Measurements from ENCODE around the gene COL21A1. TPM values are rescaled to one million over a fixed set of nuclear protein-coding genes. Genes with fewer than 3 reads are reported as not detected.
A peak's percentile ranks its signal among the peaks of the same experiment; 100 is the strongest.

The COL21A1 gene
- total and polyA plus RNA-seq, 4 donors: 1.6 to 105 (median 6.3) TPM

GRCh38 chr6:56246541-56246880 lies 869 bp downstream of the COL21A1 start:
- peak in 2 of 3 donors; percentile 40 to 47 for DNase-seq
- 47% methylated on average over 5 of the region's 5 CpGs for WGBS, 2 donors
- H3K9me3 ChIP-seq (ENCODE audit: control insufficient read depth in 4 of 4, insufficient read depth in 3 of 4, low read length in 3 of 4): no peaks in the 10 kb centered on the region
- ATAC-seq (ENCODE audit: insufficient read depth, low FRiP score): no peak
- peak overlapping the region in 1 of 2 donors; percentile 53 for H3K27ac ChIP-seq (ENCODE audit: low read depth in 1 of 2, low read length in 1 of 2)
- H3K9ac ChIP-seq (ENCODE audit: insufficient read depth in 1 of 2, low read length in 2 of 2): peak overlapping the region in 1 of 2 donors; percentile 89
- no peaks in the 10 kb centered on the region for H3K36me3 ChIP-seq (ENCODE audit: control insufficient read depth in 4 of 4, insufficient read depth in 4 of 4, low read length in 4 of 4)
- TF ChIP-seq CTCF (IDR thresholded peaks at IDR 0.05; ENCODE audit: control extremely low read depth, extremely low read depth): no peak
- H3K4me1 ChIP-seq (ENCODE audit: control insufficient read depth in 5 of 5, insufficient read depth in 5 of 5, low read length in 5 of 5): peaks cover 0 to 34% (median 2%) of the 10 kb centered on the region in 5 donors
- no peak overlapping the region for H3K4me3 ChIP-seq
- H3K27me3 ChIP-seq (ENCODE audit: control insufficient read depth in 3 of 3, insufficient read depth in 3 of 3, low read length in 2 of 3): no peaks in the 10 kb centered on the region

- Histone ChIP-seq H3K9me3 (ENCODE audit: control insufficient read depth in 4 of 4, insufficient read depth in 3 of 4, low read length in 3 of 4) (no peaks in the 10 kb centered on the region), H3K27ac (ENCODE audit: low read depth in 1 of 2, low read length in 1 of 2) (no peak overlapping the region), H3K36me3 (ENCODE audit: control insufficient read depth in 4 of 4, insufficient read depth in 4 of 4, low read length in 4 of 4) (no peaks in the 10 kb centered on the region), H3K9ac (ENCODE audit: insufficient read depth in 1 of 2, low read length in 2 of 2) (peak overlapping the region in 1 of 2 donors; percentile 89), H3K4me3 (no peak overlapping the region), H3K4me1 (ENCODE audit: control insufficient read depth in 5 of 5, insufficient read depth in 5 of 5, low read length in 5 of 5) (peaks cover 0 to 35% (median 2%) of the 10 kb centered on the region in 5 donors), H3K27me3 (ENCODE audit: control insufficient read depth in 3 of 3, insufficient read depth in 3 of 3, low read length in 2 of 3) (no peaks in the 10 kb centered on the region)
- TF ChIP-seq CTCF (IDR thresholded peaks at IDR 0.05; ENCODE audit: control extremely low read depth, extremely low read depth): no peak
- WGBS, 2 donors: 33 to 43% methylated on average over 2 of the region's 2 CpGs
- DNase-seq (peak in 2 of 3 donors; percentile 65 to 70), ATAC-seq (ENCODE audit: insufficient read depth, low FRiP score) (no peak)
These were observed 1.5 kb downstream of the COL21A1 start for GRCh38 chr6:56245903-56246351.

GRCh38 chr6:56244528-56245253 lies 2.7 kb downstream of the COL21A1 start:
- 92 to 96% methylated on average over 3 of the region's 3 CpGs for WGBS, 2 donors
- ATAC-seq (ENCODE audit: insufficient read depth, low FRiP score): no peak
- peak overlapping the region in 1 of 2 donors; percentile 89 for H3K9ac ChIP-seq (ENCODE audit: insufficient read depth in 1 of 2, low read length in 2 of 2)
- no peaks in the 10 kb centered on the region for H3K9me3 ChIP-seq (ENCODE audit: control insufficient read depth in 4 of 4, insufficient read depth in 3 of 4, low read length in 3 of 4)
- peak in 1 of 3 donors; percentile 28 for DNase-seq
- H3K4me1 ChIP-seq (ENCODE audit: control insufficient read depth in 5 of 5, insufficient read depth in 5 of 5, low read length in 5 of 5): peaks cover 0 to 35% (median 2%) of the 10 kb centered on the region in 5 donors
- no peak for TF ChIP-seq CTCF (IDR thresholded peaks at IDR 0.05; ENCODE audit: control extremely low read depth, extremely low read depth)
- no peaks in the 10 kb centered on the region for H3K36me3 ChIP-seq (ENCODE audit: control insufficient read depth in 4 of 4, insufficient read depth in 4 of 4, low read length in 4 of 4)
- H3K27ac ChIP-seq (ENCODE audit: low read depth in 1 of 2, low read length in 1 of 2): no peak overlapping the region
- H3K4me3 ChIP-seq: no peak overlapping the region
- H3K27me3 ChIP-seq (ENCODE audit: control insufficient read depth in 3 of 3, insufficient read depth in 3 of 3, low read length in 2 of 3): no peaks in the 10 kb centered on the region

Data from lung (tissue), 12 donors.